Nephron progenitor cell (in vitro differentiated cells): Measurements from ENCODE around the gene COL4A3.
A peak's percentile ranks its signal among the peaks of the same experiment; 100 is the strongest.

Source experiments
- DNase-seq: peaks from one replicate; pipeline ENCODE4 v3.0.0; 2021
- H3K27ac Mint-ChIP-seq: 2 replicates; pipeline ENCODE4 v1.8.0; 2021; ENCODE audit warnings: mild to moderate bottlenecking, moderate library complexity, mixed read lengths
- H3K27me3 Mint-ChIP-seq: 2 replicates; pipeline ENCODE4 v1.8.0; 2021; ENCODE audit warnings: mild to moderate bottlenecking, low read depth, mixed read lengths; ENCODE audit not compliant: poor library complexity
- H3K36me3 Mint-ChIP-seq: 2 replicates; pipeline ENCODE4 v1.8.0; 2021; ENCODE audit warnings: low read depth, mixed read lengths
- H3K4me1 Mint-ChIP-seq: 2 replicates; pipeline ENCODE4 v1.8.0; 2021; ENCODE audit warnings: mixed read lengths
- H3K4me3 Mint-ChIP-seq: 2 replicates; pipeline ENCODE4 v1.8.0; 2021; ENCODE audit warnings: mild to moderate bottlenecking, moderate library complexity, mixed read lengths
- H3K9me3 Mint-ChIP-seq: 2 replicates; pipeline ENCODE4 v1.8.0; 2021; ENCODE audit warnings: mild to moderate bottlenecking, moderate library complexity, mixed read lengths
- CTCF ChIP-seq: fragments of 200-600 bp; sonication (generic); IDR thresholded peaks from 2 replicates; pipeline ENCODE4 v1.5.0; 2021; ENCODE audit warnings: antibody characterized with exemption

Gene COL4A3

DNA sequence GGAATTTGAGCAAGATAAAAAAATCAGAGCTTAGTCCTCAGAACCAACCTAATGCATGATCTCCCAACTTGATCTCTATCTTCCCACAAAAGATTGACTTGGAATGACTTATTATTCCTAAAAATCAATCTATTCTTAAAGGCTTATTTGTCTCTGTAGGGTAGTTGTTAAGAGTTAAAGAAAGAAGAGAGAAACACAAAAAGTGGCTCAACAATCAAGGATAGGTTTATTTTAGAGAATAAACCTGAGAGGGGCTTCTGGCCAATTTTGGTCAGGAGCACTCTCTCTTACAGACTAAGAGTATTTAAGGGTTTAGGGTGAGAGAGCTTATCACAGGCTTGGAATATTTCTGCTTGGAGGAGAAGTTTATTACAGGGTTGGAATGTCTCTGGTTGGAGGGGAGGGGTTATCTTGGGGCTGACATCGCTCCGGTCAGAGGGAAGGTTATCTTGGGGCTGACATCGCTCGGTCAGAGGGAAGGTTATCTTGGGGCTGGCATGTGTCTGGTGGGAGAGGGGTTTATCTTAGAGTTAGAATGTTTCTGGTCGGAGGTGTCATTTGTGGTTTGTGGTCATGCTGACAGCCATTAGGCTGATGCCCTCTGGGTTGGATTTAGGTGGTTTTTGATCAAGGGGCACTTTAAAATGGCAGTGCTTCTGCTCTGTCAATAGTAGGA is 158.2 kb downstream of the COL4A3 start:
- H3K9me3 Mint-ChIP-seq: peaks cover 52% of the 10 kb centered on the region
- peak overlapping the region; percentile 26 for H3K4me3 Mint-ChIP-seq

DNA sequence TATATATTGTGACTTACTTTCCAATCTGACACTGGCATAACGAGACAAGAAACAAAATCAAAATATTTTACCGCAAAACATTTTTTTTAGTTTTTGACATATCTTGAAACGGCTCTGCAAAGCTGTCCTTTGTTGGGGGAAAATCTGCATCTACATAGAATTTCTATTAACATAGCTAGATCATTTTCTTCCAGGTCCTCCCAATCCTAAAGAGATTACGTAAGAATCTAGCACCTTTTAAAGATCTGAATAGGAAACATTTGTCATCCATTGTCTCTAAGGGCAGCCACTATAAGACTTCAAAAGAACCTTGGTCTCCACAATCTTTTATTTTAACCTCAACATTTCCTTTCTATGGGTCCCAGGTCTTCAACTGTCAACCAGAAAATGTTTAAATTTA is 159.4 kb downstream of the COL4A3 start:
- Mint-ChIP-seq H3K4me3 (peak overlapping the region; percentile 93), H3K36me3 (peaks cover 43% of the 10 kb centered on the region), H3K4me1 (peaks cover 38% of the 10 kb centered on the region), H3K9me3 (peaks cover 49% of the 10 kb centered on the region), H3K27me3 (peaks cover 10% of the 10 kb centered on the region), H3K27ac (no peak overlapping the region)
- TF ChIP-seq CTCF: no peak
- no peak for DNase-seq

More for the DNA sequence above, 158.2 kb downstream of the COL4A3 start:
- H3K36me3 Mint-ChIP-seq: peaks cover 39% of the 10 kb centered on the region
- TF ChIP-seq CTCF: no peak
- no peak overlapping the region for H3K27ac Mint-ChIP-seq
- peaks cover 30% of the 10 kb centered on the region for H3K4me1 Mint-ChIP-seq
- DNase-seq: no peak
- H3K27me3 Mint-ChIP-seq: peaks cover 10% of the 10 kb centered on the region

DNA sequence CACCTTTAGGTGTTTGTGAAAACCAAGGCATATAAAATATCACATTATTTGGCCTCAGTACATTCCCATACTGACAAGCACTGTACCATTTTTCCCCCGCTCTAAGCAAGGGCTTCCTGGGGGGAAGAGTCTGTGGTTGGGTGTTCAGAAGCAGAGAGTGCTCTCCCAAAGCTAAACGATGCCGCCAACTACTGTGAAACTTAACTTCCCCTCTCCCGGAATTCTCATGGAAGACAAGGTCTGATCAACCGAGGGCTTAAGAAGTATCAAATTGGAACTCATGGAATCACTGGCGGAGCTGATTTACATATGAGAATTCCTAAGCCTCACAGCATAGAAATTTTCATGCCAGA is 160.2 kb downstream of the COL4A3 start:
- Mint-ChIP-seq H3K4me3 (peak overlapping the region; percentile 93), H3K9me3 (peaks cover 43% of the 10 kb centered on the region), H3K27me3 (peaks cover 10% of the 10 kb centered on the region), H3K36me3 (peaks cover 45% of the 10 kb centered on the region), H3K27ac (peak overlapping the region; percentile 81), H3K4me1 (peaks cover 39% of the 10 kb centered on the region)
- DNase-seq: no peak
- no peak for TF ChIP-seq CTCF

- Mint-ChIP-seq H3K27me3 (peaks cover 10% of the 10 kb centered on the region), H3K4me3 (peak within 1 kb of the TSS; percentile 93), H3K27ac (peak within 1 kb of the TSS; percentile 96), H3K4me1 (peaks cover 39% of the 10 kb centered on the region), H3K36me3 (peaks cover 40% of the 10 kb centered on the region), H3K9me3 (peaks cover 37% of the 10 kb centered on the region)
- DNase-seq: peak; percentile 84
- TF ChIP-seq CTCF: no peak
Measured at GRCh38 chr2:227324995-227325838, 160.8 kb downstream of the COL4A3 start, which contains the start of gene MFF. Gene MFF (plus strand): TSS chr2:227325251. CDS start chr2:227330666, 5,415 bp downstream.

DNA sequence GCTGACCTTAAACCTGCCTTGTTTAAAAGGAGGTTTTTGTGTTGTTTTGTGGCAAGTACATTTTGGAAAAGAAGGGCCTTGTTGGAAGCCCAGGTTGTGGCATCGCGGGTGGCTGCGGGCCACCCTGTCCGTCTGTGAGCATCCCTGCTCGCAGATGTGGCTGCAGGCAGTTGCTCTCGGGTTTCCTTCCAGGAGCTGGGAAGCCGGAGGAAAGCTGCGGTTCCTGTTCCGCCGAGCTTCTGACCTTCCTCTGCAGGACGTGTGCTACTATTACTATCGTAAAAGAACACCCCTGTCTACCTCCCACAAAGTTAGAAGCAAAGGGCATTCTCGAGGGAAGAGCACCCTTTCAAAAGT is 161.4 kb downstream of the COL4A3 start:
- H3K4me3 Mint-ChIP-seq: peak overlapping the region; percentile 93
- peak overlapping the region; percentile 96 for H3K27ac Mint-ChIP-seq
- H3K9me3 Mint-ChIP-seq: peaks cover 36% of the 10 kb centered on the region
- H3K4me1 Mint-ChIP-seq: peaks cover 39% of the 10 kb centered on the region
- H3K27me3 Mint-ChIP-seq: peaks cover 10% of the 10 kb centered on the region
- TF ChIP-seq CTCF: no peak
- H3K36me3 Mint-ChIP-seq: peaks cover 46% of the 10 kb centered on the region
- DNase-seq: peak; percentile 48
